HG02571 (cell line): Measurements from ENCODE around the gene CEP63.
"Not testable (repeated sequence)": the region's sequence is repeated elsewhere in the genome, so short reads cannot be mapped to it uniquely, and the experiment has no call there.

ENCODE experiments used
- ATAC-seq: cut with Tn5 transposase; IDR thresholded peaks from one replicate; pipeline ENCODE4 v1.9.1; 2021; ENCODE audit warnings: mild to moderate bottlenecking, moderate library complexity; ENCODE audit not compliant: unreplicated experiment

Gene CEP63

DNA sequence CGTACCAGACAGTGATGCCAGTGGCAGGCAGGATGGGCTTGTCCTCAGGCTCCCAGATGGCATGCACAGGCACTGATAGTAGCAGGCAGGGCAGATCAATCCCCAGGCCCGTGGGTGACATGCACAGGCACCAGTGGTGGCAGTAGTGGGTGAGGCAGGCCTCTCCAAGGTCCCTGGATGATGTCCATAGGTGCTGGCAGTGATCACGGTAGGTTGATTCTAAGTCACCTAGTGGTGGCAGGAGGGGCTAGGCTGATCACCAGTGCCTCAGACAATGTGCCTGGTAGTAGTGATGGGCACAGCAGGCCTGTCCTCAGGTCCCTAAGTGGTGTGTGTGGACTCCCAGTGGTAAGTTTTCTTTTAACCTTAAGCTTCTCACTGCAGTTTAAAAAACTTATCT lies 19.6 kb downstream of the CEP63 start:
- ATAC-seq = no peak

DNA sequence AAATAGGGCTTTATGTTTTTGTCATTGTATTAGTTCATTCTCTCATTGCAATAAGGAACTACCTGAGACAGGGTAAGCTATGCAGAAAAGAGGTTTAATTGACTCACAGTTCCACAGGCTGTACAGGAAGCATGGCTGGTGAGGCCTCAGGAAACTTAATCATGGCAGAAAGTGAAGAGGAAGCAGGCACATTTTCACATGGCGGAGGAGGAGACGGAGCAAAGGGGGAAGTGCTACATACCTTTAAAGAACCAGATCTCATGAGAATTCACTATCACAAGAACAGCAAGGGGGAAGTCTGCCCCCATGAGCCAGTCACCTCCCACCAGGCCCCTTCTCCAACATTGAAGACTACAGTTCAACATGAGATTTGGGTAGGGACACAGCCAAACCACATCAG lies 25.6 kb downstream of the CEP63 start:
- no peak for ATAC-seq

GRCh38 chr3:134516905-134517304 lies 31.0 kb downstream of the CEP63 start:
- no peak for ATAC-seq

- ATAC-seq = no peak
These were observed 31.9 kb downstream of the CEP63 start for GRCh38 chr3:134517791-134518190.

- no peak for ATAC-seq
These were observed 36.7 kb downstream of the CEP63 start for GRCh38 chr3:134522541-134522940.

DNA sequence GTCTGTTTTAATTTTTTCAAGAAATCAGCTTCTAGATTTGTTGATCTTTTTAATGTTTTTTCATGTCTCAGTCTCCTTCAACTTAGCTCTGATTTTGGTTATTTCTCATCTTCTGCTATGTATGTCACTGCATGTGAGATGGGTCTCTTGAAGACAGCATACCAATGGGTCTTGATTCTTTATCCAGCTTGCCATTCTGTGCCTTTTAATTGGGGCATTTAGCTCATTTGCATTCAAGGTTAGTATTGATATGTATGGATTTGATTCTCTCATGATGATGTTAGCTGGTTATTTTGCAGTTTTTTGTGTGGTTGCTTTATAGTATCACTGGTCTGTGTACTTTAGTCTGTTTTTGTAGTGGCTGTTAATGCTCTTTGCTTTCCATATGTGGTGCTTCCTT lies 39.4 kb downstream of the CEP63 start:
- no peak for ATAC-seq

DNA sequence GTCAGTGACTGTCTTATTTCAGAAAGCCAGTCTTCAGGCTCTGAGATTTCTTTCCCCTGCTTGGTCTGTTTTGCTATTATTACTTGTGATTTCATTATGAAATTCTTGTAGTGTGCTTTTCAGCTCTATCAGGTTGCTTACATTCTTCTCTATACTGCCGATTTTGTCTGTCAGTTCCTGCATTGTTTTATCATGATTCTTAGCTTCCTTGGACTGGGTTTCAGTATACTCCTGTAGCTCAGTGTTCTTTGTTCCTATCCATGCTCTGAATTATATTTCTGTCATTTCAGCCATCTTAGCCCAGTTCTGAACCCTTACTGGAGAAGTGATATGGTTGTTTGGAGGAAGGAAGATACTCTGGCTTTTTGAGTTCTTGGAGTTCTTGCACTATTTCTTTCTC lies 40.5 kb downstream of the CEP63 start:
- no peak for ATAC-seq

DNA sequence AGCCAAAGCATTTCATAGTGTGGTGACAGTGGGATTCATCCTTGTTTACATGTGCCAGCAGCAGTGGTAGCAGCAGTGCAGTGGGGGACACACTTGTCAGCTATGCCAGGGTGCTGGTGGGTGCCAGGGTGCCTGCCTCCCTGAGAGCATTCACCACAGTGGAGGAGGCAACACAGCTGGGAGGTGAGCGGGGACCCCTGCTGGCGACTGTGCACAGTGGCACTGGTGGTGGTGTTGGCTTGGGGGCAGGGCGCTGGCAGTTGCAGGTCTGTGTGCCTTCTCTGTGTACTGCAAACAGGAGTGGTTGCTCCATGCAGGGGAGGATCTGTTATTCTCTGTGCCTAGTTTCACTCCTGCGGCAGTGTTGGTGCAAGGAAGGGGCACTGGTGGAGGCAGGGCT lies 41.2 kb downstream of the CEP63 start:
- ATAC-seq = no peak

DNA sequence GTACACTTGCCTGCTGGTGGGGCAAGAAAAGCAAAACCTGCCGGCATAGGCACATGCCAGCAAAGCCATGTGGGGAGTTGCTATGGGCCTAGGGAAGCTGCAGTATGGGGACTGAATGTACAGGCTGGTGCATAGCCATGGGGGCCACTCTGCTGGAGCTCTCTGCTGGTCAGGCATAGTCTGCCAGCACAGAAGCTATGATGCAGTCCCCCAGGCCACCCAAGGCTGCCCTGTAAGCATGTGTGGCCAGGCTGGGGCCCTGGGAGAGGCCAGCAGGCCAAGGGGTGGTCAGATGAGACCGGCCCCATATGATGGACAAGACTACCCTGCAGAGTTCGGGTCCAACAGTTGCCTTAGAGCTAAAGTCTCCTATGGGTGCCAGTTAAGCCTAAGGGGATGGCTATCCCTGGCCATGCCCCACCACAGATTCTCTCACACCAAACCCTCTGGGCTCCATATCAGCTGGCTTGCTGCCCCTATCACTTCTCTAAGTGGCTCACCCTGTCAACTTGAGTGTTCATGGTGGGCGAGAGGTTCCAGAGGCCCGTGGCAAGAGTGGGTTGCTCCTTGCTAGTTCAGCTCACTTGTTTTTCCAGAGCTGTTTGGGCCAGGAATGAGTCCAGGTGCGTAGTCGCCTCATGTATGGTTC lies 41.8 kb downstream of the CEP63 start:
- no peak for ATAC-seq

- ATAC-seq = no peak
These were observed 47.6 kb downstream of the CEP63 start for GRCh38 chr3:134533493-134533892.

- ATAC-seq = no peak
These were observed 49.5 kb downstream of the CEP63 start for GRCh38 chr3:134535186-134535970.

- no peak for ATAC-seq
These were observed 50.9 kb downstream of the CEP63 start for GRCh38 chr3:134536781-134537180.

GRCh38 chr3:134542287-134542958 lies 56.6 kb downstream of the CEP63 start:
- no peak for ATAC-seq

GRCh38 chr3:134543113-134543512 lies 57.3 kb downstream of the CEP63 start:
- no peak for ATAC-seq

DNA sequence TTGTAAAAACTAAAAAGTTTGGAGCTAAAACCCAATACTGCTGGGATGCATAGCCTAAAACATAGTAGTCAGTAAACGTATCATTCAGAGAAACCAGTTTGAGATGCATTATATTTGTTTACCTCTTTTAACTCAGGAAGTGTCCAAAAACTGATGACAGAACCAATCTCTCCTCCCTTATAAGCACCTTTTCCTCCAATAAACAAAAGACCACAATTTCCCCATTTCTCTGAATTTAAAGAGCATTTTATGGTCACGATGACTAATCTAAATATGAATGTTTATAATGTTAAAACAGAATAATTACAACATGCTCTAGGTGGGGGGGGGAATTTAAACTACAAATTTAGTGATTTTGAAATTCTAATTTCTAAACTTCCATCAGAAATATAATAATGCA lies 58.5 kb downstream of the CEP63 start:
- no peak for ATAC-seq

GRCh38 chr3:134544783-134545182 lies 58.9 kb downstream of the CEP63 start:
- ATAC-seq = not testable (repeated sequence)

GRCh38 chr3:134545818-134546217 lies 60.0 kb downstream of the CEP63 start:
- no peak for ATAC-seq

GRCh38 chr3:134552784-134553183 lies 66.9 kb downstream of the CEP63 start:
- ATAC-seq = no peak

DNA sequence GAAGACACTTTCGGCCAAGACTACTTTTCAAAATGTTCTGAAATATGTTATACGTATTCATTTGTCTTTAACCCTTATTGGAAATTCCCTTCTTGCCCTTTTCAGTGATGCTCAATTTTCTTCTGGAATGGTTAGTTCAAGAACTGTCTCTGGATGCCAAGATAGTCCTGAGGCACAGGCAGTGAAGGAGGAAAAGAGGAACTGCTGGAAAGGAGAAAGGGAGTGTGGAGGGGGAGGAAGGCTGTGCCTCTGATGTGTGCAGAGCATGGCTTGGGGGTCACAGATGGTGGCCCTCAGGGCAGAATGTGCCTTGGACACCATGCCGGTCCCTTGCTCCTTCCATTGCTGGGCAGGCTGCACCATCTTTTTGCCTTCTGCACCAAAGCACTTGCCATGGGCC lies 73.7 kb downstream of the CEP63 start:
- no peak for ATAC-seq

GRCh38 chr3:134562055-134562454 lies 76.2 kb downstream of the CEP63 start:
- ATAC-seq = no peak

- no peak for ATAC-seq
These were observed 77.7 kb downstream of the CEP63 start for GRCh38 chr3:134563601-134564000.

DNA sequence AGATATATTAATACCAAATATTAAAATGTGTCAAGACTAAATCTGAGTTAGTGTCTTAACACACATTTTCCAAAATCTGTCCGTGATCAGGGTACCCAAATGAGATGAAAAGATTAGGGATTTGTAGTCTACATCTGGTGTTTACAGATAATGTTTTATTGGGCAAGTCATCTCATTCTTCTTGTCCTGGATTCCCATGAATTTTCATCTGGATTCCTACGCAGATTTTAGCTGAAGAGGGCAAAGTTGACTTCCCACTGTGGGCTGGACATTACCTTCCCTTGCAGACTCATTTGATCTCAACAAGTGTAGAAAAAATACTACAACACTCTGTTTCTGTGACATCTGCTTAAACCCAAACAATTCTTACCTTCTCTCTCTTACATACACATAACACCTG lies 79.1 kb downstream of the CEP63 start:
- ATAC-seq = no peak
